Stimulated activated CD8-positive, alpha-beta memory T cell treated with anti-CD3 and anti-CD28 coated beads, Interleukin-7, amount 100 ng/mL, for 1 hour (primary cell): ENCODE data around the gene SDSL.

Source experiments
- DNase-seq, 2 donors: peaks; one replicate each; pipeline ENCODE4 v3.0.0-alpha.2; 2020; ENCODE audit warnings: low read depth in 2 of 2

SDSL gene

GRCh38 chr12:113468365-113469223, 46.4 kb downstream of the SDSL start:
- DNase-seq, result no peak

- DNase-seq, result no peak
Measured at GRCh38 chr12:113469224-113469948, 47.2 kb downstream of the SDSL start.

- no peak for DNase-seq
Measured at GRCh38 chr12:113469949-113470743, 48.0 kb downstream of the SDSL start.

GRCh38 chr12:113470871-113471618, 48.9 kb downstream of the SDSL start:
- no peak for DNase-seq

- no peak for DNase-seq
Measured at GRCh38 chr12:113471619-113472171, 49.5 kb downstream of the SDSL start, which contains the start of gene LHX5. Gene LHX5 (minus strand): TSS chr12:113471871. CDS start chr12:113471498, 373 bp downstream.

GRCh38 chr12:113472191-113473121, 50.3 kb downstream of the SDSL start:
- DNase-seq, result no peak

GRCh38 chr12:113473400-113473799, 51.2 kb downstream of the SDSL start:
- DNase-seq, result no peak

GRCh38 chr12:113473942-113474341, 51.8 kb downstream of the SDSL start:
- no peak for DNase-seq

GRCh38 chr12:113474635-113475436, 52.7 kb downstream of the SDSL start:
- no peak for DNase-seq

GRCh38 chr12:113475451-113476175, 53.4 kb downstream of the SDSL start:
- no peak for DNase-seq

- no peak for DNase-seq
Measured at GRCh38 chr12:113476176-113476986, 54.2 kb downstream of the SDSL start.

- no peak for DNase-seq
Measured at GRCh38 chr12:113477171-113477841, 55.1 kb downstream of the SDSL start.

GRCh38 chr12:113477842-113478215, 55.6 kb downstream of the SDSL start:
- no peak for DNase-seq

- no peak for DNase-seq
Measured at GRCh38 chr12:113478351-113479011, 56.3 kb downstream of the SDSL start.

- DNase-seq, result no peak
Measured at GRCh38 chr12:113479216-113479589, 57.0 kb downstream of the SDSL start.

GRCh38 chr12:113479590-113480335, 57.6 kb downstream of the SDSL start:
- DNase-seq, result peak in 1 of 2 donors; percentile 3
